A673 (cell line): ENCODE data around the gene SPC24. TPM values are rescaled to one million over a fixed set of nuclear protein-coding genes. Genes with fewer than 3 reads are reported as not detected.

ENCODE experiments used
- BruUV-seq: library from RNA; stranded (reverse); fragments of 400-500 nt; replicated peaks from 2 replicates; lab custom pipeline; 2021; lab: Mats Ljungman, UMichigan
- CTCF ChIA-PET: fragments of 300-600 bp; sonication (Branson Sonifier 250); formaldehyde crosslinking; loops from one replicate; lab custom pipeline; 2022; ENCODE audit warnings: antibody characterized with exemption; lab: Charles Lee
- POLR2A ChIA-PET: fragments of 300-600 bp; sonication (Branson Sonifier 250); formaldehyde crosslinking; loops from one replicate; lab custom pipeline; 2022; ENCODE audit warnings: antibody characterized with exemption; ENCODE audit not compliant: low non-redundant PET; lab: Charles Lee
- DNase-seq: peaks from one replicate; pipeline ENCODE4 v3.0.0-alpha.2; 2015; ENCODE audit warnings: low spot score
- H3K27ac ChIP-seq: fragments of 200-600 bp; sonication (generic); 2 replicates; pipeline ENCODE4 v1.5.1; 2016; ENCODE audit warnings: mixed run types, low read depth, mild to moderate bottlenecking, mixed read lengths, antibody characterized with exemption, low read length; ENCODE audit not compliant: poor library complexity, severe bottlenecking
- H3K27me3 ChIP-seq: fragments of 200-600 bp; sonication (generic); replicated peaks from 2 replicates; pipeline ENCODE4 v1.6.1; 2017; ENCODE audit warnings: mixed run types, low read depth, mild to moderate bottlenecking, mixed read lengths, antibody characterized with exemption, low read length; ENCODE audit not compliant: insufficient read depth, poor library complexity
- H3K36me3 ChIP-seq: fragments of 200-600 bp; sonication (generic); 2 replicates; pipeline ENCODE4 v1.6.1; 2016; ENCODE audit warnings: mixed run types, mild to moderate bottlenecking, mixed read lengths, antibody characterized with exemption, low read length; ENCODE audit not compliant: insufficient read depth, poor library complexity, severe bottlenecking
- H3K4me1 ChIP-seq: fragments of 200-600 bp; sonication (generic); 2 replicates; pipeline ENCODE4 v1.6.1; 2017; ENCODE audit warnings: mixed run types, mild to moderate bottlenecking, mixed read lengths, antibody characterized with exemption, low read length; ENCODE audit not compliant: insufficient read depth, poor library complexity, severe bottlenecking
- H3K4me3 ChIP-seq: fragments of 200-600 bp; sonication (generic); 2 replicates; pipeline ENCODE4 v1.5.1; 2016; ENCODE audit warnings: low read depth, mixed run types, mild to moderate bottlenecking, mixed read lengths, low read length; ENCODE audit not compliant: poor library complexity, severe bottlenecking
- H3K9me3 ChIP-seq: fragments of 200-600 bp; sonication (generic); 2 replicates; pipeline ENCODE4 v1.6.1; 2016; ENCODE audit warnings: mixed run types, low read depth, mild to moderate bottlenecking, mixed read lengths, antibody characterized with exemption, low read length; ENCODE audit not compliant: poor library complexity, severe bottlenecking
- EZH2 ChIP-seq: fragments of 200-600 bp; sonication (generic); IDR thresholded peaks from 2 replicates; pipeline ENCODE4 v1.6.1; 2017; ENCODE audit warnings: borderline replicate concordance, low read depth, mild to moderate bottlenecking, mixed read lengths, antibody characterized with exemption, low read length; ENCODE audit not compliant: poor library complexity, severe bottlenecking
- intact Hi-C: fragments of 100-400 bp; cut with micrococcal nuclease; formaldehyde crosslinking; loops from one replicate; pipeline ENCODE4 v1.10.0; 2022; ENCODE audit not compliant: unreplicated experiment
- total RNA-seq: library from RNA; stranded (reverse); gene quantifications from 2 replicates; pipeline ENCODE4 v1.2.3, GENCODE V29; 2021
- TF ChIP-seq, protein P1 (sequence below): fragments of 300-800, 200-600 bp; sonication (generic); conservative IDR thresholded peaks from 2 replicates; pipeline ENCODE4 v1.5.1; 2017; ENCODE audit warnings: low read depth, mild to moderate bottlenecking, antibody characterized with exemption, low read length, moderate library complexity, mixed read lengths

SPC24 gene
- total RNA-seq, 1 experiment from 2014 or later, result 97.6 TPM

DNA sequence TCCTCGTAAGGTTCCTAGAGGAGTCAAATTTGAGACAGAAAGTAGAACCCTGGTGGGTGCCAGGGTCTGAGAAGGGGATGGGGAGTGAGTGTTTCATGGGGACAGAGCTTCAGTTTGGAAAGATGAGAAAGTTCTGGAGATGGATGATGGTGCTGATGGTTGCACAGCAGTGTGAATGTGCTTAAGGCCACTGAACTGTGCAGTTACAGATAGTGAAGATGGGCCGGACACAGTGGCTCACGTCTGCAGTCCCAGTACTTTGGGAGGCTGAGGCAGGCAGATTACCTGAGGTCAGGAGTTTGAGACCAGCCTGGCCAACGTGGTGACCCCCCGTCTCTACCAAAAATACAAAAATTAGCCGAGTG, 917 bp downstream of the SPC24 start:
- CTCF ChIA-PET, result no interaction called here
- peak overlapping the region; percentile 98 for H3K4me3 ChIP-seq
- TSS peak; percentile 55 for BruUV-seq
- no peaks in the 10 kb centered on the region for H3K27me3 ChIP-seq
- DNase-seq, result no peak
- H3K4me1 ChIP-seq, result peaks cover 4% of the 10 kb centered on the region
- intact Hi-C loops, result no loop called here
- H3K27ac ChIP-seq, result peak overlapping the region; percentile 89
- TF ChIP-seq EZH2, result no peak
- peaks cover 10% of the 10 kb centered on the region for H3K36me3 ChIP-seq
- POLR2A ChIA-PET, result no interaction called here
- no peaks in the 10 kb centered on the region for H3K9me3 ChIP-seq

DNA sequence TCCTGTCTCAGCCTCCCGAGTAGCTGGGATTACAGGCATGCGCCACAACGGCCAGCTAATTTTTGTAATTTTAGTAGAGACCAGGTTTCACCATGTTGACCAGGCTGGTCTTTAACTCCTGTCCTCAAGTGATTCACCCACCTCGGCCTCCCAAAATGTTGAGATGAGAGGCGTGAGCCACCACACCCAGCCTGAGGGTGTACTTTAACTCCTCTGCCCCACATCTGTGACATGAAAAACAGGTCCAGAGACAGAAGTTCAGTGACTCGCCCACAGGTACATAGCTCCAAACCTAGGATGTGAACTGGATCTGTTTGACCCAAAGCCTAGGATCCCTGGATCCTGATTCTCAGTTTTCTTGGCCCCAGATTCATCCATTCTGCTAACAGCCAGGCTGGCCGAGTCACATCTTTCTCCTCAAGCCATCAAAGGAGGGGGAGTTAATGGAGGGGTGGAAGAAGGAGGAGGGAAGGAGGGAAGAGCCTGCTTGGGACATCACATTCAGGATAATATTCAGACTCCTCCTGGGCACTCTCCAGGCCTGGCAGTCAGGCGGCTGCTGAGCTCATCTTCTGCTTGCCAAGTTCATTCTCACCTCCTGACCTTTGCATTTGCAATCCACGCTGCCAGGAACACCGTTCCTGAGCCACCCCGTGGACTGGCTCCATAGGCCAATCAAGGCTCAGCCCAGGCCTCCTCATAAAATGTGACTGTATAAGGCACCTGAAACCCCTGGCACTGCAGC, 3.1 kb downstream of the SPC24 start:
- ChIA-PET POLR2A (no interaction called here), CTCF (no interaction called here)
- H3K36me3 ChIP-seq, result peaks cover 25% of the 10 kb centered on the region
- H3K4me1 ChIP-seq, result peaks cover 4% of the 10 kb centered on the region
- no peak overlapping the region for H3K4me3 ChIP-seq
- H3K27me3 ChIP-seq, result no peaks in the 10 kb centered on the region
- DNase-seq, result no peak
- TF ChIP-seq, protein P1, sequence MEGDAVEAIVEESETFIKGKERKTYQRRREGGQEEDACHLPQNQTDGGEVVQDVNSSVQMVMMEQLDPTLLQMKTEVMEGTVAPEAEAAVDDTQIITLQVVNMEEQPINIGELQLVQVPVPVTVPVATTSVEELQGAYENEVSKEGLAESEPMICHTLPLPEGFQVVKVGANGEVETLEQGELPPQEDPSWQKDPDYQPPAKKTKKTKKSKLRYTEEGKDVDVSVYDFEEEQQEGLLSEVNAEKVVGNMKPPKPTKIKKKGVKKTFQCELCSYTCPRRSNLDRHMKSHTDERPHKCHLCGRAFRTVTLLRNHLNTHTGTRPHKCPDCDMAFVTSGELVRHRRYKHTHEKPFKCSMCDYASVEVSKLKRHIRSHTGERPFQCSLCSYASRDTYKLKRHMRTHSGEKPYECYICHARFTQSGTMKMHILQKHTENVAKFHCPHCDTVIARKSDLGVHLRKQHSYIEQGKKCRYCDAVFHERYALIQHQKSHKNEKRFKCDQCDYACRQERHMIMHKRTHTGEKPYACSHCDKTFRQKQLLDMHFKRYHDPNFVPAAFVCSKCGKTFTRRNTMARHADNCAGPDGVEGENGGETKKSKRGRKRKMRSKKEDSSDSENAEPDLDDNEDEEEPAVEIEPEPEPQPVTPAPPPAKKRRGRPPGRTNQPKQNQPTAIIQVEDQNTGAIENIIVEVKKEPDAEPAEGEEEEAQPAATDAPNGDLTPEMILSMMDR, result no peak
- no peak for TF ChIP-seq EZH2
- no peaks in the 10 kb centered on the region for H3K9me3 ChIP-seq
- H3K27ac ChIP-seq, result no peak overlapping the region
- BruUV-seq, result no TSS peak
- intact Hi-C loops, result no loop called here

DNA sequence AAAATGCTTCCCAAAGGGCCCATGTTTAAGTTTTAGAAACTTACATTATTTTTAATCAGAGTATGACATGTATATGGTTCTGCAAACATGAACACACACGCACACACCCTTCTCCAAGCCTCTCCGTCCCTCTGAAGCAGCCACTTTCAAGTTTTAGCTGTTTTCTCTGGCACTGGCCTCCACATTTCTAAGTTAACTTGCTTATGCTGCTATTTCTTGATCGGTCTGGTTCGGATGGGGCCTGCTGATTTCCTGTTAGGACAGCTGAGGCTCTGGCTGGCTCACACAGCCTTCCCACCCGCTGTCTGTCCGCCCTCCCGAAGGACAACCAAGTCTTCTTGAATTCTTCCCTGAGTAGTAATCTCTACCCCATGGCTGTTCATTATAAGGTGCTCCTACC, 4.4 kb downstream of the SPC24 start:
- no peak for DNase-seq
- Histone ChIP-seq H3K36me3 (peaks cover 35% of the 10 kb centered on the region), H3K4me1 (peaks cover 2% of the 10 kb centered on the region), H3K27me3 (no peaks in the 10 kb centered on the region), H3K4me3 (no peak overlapping the region), H3K27ac (no peak overlapping the region), H3K9me3 (no peaks in the 10 kb centered on the region)
- POLR2A ChIA-PET, result interaction anchor here (0.7 kb wide), 1 partner anchor 1571 kb away, joined by 7 read pairs; no protein-coding TSS in a partner anchor
- BruUV-seq, result no TSS peak
- CTCF ChIA-PET, result no interaction called here
- intact Hi-C loops, result no loop called here
- TF ChIP-seq, protein P1, result no peak
- TF ChIP-seq EZH2, result no peak

DNA sequence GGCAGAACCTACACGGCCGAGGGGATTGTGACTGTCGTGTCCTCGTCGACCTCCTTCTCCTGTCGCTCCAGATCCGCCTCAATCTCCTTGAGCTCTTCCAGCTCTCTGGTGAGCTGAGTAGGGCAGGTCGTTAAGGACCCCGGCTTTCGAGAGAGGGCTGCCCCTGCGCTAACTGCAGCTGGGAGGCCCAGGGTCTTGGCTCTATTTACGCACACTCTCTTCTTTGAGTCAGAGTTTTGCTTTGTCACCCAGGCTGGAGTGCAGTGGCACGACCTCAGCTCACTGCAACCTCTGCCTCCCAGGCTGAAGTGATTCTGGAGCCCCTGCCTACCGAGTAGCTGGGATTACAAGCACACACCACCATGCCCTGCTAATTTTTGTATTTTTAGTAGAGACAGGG, 7.6 kb downstream of the SPC24 start:
- intact Hi-C loops, result no loop called here
- CTCF ChIA-PET, result no interaction called here
- Histone ChIP-seq H3K27me3 (no peaks in the 10 kb centered on the region), H3K4me3 (no peak overlapping the region), H3K36me3 (peaks cover 45% of the 10 kb centered on the region), H3K9me3 (no peaks in the 10 kb centered on the region), H3K4me1 (peaks cover 23% of the 10 kb centered on the region), H3K27ac (no peak overlapping the region)
- no TSS peak for BruUV-seq
- no peak for DNase-seq
- POLR2A ChIA-PET, result no interaction called here
- no peak for TF ChIP-seq EZH2
- TF ChIP-seq, protein P1, result no peak
